Vagina (tissue), 2 donors: Measurements from ENCODE around the gene TGM1.

Experiments used
- POLR2A ChIP-seq, 2 donors: fragments of 450-650 bp; IDR thresholded peaks; one replicate each; pipeline ENCODE4 v1.6.1; 2017; ENCODE audit warnings: antibody characterized with exemption in 2 of 2, mild to moderate bottlenecking in 2 of 2, moderate library complexity in 2 of 2
- POLR2AphosphoS5 ChIP-seq, 2 donors: sonication (generic); formaldehyde crosslinking; IDR thresholded peaks; one replicate each; pipeline ENCODE4 v1.9.0; 2017; ENCODE audit warnings: antibody characterized with exemption in 2 of 2, mild to moderate bottlenecking in 2 of 2, low read depth in 1 of 2; ENCODE audit not compliant: insufficient read depth in 1 of 2
- TF ChIP-seq, protein P1 (sequence below), 3 experiments: fragments of 450-650 bp in 2 of 3; fragments of 200-600 bp in 1 of 3; sonication (generic) in 1 of 3; IDR thresholded peaks; one replicate each; pipeline ENCODE4 v1.5.1; 2017 to 2019; ENCODE audit warnings: antibody characterized with exemption in 3 of 3, mild to moderate bottlenecking in 2 of 3, moderate library complexity in 2 of 3

DNA sequence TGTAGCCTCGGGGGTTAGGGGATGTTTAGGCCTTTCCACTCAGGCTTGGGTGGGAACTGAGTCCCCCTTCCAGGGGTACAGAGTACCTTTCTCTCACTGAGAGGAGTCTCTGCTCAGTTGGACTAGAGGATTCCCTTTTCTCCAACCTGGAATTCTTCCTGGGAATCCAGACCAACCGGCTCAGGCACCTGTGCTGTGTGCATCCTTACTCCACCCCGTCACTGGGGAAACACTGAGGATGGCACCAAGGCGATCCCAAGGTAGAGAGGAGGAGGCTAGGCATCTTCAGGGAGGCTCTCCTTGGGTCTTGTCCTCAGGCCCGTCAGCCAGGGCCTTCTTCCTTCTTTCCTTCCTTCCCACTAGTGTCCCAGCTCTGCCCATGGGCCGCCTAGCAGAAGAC, 871 bp upstream of the TGM1 start:
- TF ChIP-seq, protein P1, sequence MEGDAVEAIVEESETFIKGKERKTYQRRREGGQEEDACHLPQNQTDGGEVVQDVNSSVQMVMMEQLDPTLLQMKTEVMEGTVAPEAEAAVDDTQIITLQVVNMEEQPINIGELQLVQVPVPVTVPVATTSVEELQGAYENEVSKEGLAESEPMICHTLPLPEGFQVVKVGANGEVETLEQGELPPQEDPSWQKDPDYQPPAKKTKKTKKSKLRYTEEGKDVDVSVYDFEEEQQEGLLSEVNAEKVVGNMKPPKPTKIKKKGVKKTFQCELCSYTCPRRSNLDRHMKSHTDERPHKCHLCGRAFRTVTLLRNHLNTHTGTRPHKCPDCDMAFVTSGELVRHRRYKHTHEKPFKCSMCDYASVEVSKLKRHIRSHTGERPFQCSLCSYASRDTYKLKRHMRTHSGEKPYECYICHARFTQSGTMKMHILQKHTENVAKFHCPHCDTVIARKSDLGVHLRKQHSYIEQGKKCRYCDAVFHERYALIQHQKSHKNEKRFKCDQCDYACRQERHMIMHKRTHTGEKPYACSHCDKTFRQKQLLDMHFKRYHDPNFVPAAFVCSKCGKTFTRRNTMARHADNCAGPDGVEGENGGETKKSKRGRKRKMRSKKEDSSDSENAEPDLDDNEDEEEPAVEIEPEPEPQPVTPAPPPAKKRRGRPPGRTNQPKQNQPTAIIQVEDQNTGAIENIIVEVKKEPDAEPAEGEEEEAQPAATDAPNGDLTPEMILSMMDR (IDR thresholded peaks at IDR 0.05) = no peak
- TF ChIP-seq POLR2AphosphoS5 (IDR thresholded peaks at IDR 0.05; ENCODE audit: insufficient read depth in 1 of 2, low read depth in 1 of 2) (no peak), POLR2A (IDR thresholded peaks at IDR 0.05) (no peak)
